ENCODE results near the gene CTU1. TPM values are rescaled to one million over a fixed set of nuclear protein-coding genes. Genes with fewer than 3 reads are reported as not detected.

The CTU1 gene
- 6.5 TPM for total RNA-seq

DNA sequence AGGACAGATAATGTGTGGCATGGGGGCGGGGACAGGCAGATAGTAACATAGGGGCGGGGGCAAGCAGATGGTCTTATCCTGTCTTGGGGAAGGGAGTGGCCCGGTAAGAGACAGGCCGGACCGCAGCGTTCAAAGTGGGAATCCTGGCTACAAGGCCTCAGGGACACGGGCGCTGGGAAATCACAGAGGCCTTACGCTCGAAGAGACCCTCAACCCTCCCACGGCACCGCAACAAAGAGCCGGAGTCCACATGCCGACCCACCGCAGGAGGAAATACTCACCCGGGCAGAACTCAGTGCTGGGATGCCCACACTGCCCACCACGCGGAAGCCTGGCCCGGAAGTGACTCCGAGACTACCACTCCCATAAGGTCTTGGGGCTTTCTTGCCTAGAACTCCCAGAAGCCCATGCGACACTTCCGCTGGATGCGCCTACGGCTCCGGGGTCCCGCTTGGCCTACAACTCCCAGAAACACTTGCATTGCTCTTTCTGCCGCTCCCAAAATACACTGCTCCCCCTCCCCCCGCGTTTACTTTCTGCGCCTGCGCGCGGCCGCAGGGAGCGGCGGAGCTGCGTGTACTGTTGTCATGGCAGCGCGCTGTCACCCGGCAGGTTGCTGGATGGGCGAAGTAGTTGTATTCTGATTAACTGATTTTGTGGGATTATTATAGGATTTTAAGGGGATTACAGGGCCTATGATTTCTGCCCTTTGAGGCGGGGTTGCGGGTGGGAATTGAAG is at the start of gene CTU1:
TSS of gene CTU1 (minus strand) at position 344 of the 739 bp plus-strand sequence. CDS start 3,840 bp downstream, outside the sequence.

DNA sequence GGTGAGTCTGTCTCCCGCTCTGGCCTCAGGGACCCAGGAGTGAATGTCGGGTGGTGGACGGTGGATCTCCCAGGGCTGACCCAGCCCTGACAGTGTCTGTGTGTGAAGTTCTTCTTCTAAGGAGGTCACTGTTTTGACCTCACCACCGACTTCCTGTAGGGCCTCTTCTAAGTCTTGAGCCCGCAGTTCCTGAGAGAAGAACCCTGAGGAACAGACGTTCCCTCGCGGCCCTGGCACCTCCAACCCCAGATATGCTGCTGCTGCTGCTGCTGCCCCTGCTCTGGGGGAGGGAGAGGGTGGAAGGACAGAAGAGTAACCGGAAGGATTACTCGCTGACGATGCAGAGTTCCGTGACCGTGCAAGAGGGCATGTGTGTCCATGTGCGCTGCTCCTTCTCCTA is 33.9 kb upstream of the CTU1 start, which contains the start of gene SIGLEC7:
TSS of gene SIGLEC7 (plus strand) at position 183 of the 400 bp plus-strand sequence. CDS start at position 252, 69 bp downstream.

DNA sequence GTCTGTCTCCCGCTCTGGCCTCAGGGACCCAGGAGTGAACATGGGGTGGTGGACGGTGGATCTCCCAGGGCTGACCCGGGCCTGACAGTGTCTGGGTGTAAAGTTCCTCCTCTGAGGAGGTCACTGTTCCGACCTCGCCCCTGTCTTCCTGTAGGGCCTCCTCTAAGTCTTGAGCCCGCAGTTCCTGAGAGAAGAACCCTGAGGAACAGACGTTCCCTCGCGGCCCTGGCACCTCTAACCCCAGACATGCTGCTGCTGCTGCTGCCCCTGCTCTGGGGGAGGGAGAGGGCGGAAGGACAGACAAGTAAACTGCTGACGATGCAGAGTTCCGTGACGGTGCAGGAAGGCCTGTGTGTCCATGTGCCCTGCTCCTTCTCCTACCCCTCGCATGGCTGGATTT is 16.5 kb upstream of the CTU1 start, which contains the start of gene SIGLEC9:
TSS of gene SIGLEC9 (plus strand) at position 178 of the 400 bp plus-strand sequence. CDS start at position 247, 69 bp downstream.

DNA sequence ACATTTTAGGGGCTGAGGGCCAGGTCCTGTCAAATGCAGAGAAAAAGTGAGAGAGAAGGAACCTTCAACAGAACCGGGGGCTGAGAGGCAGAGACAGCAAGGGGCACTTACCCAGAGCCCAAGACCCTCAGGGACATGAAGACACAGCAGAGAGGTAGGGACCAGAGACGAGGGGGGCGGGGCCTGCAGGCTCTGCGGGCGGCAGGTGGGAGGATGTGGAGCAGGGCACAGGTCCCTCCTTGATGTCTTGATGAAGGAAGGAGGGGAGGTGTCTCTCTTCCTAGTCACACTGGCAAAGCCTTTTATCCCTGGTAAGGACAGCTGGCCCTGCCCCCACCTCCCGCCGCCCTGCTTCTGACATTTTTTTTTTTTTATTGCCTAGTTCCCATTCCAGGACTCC is 25.6 kb downstream of the CTU1 start, which contains the start of gene KLK14:
TSS of gene KLK14 (minus strand) at position 277 of the 400 bp plus-strand sequence. CDS start at position 4, 273 bp downstream.

DNA sequence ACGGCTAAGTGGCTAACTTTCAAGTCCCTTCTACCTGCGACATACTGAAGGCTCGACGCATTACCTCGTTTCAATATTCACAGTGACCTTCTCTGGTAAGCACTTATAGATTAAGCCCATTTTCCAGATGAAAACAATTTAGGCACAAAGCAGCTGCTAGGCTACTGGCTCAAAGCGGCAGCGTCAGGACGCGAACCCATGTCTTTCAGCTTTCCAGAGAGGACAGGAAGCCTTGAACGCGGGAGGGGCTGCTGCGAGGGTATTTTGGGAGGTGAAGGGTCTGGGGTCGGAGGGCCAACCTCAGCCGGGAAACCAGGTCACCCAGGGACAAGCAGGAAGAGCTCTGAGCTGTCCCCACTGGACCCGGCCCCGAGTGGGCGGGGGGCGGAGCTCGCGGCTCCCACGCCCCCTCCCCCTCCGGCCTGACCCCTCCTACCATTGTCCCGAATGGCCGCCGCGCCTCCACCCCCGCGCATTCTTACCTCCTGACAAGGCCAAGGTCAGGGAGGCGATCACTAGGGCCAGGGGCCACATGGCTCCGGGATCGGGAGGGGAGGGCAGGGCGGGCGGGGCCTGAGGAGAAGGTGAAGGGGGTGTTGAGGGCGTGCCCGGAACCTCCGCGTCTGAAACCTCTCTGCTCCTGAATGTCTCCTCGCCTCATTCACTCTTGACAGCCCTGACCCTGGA is 43.5 kb downstream of the CTU1 start, which contains the start of gene KLK13:
TSS of gene KLK13 (minus strand) at position 559 of the 687 bp plus-strand sequence. CDS start at position 534, 25 bp downstream.

Other genes starting within 250 kb of the CTU1 start
- gene KLK2, start 235.0 kb downstream of the CTU1 start, total RNA-seq, result not detected
- gene KLK4, start 197.0 kb downstream of the CTU1 start, total RNA-seq, result not detected
- 0.93 TPM for gene KLK5, start 155.4 kb downstream of the CTU1 start, total RNA-seq
- 6.7 TPM for gene KLK6, start 138.8 kb downstream of the CTU1 start, total RNA-seq
- gene KLK7, start 124.5 kb downstream of the CTU1 start, total RNA-seq, result 2.9 TPM
- gene KLK8, start 106.8 kb downstream of the CTU1 start, total RNA-seq, result 3.3 TPM
- gene KLK10, start 88.7 kb downstream of the CTU1 start, total RNA-seq, result 0.76 TPM
- not detected for gene KLK11, start 81.8 kb downstream of the CTU1 start, total RNA-seq
- gene KLK12, start 73.4 kb downstream of the CTU1 start, total RNA-seq, result not detected
- gene KLK13, start 43.3 kb downstream of the CTU1 start, total RNA-seq, result 0.35 TPM
- gene KLK14, start 25.5 kb downstream of the CTU1 start, total RNA-seq, result 0.18 TPM
- 2.6 TPM for gene SIGLEC9, start 16.5 kb upstream of the CTU1 start, total RNA-seq
- 1.5 TPM for gene SIGLEC7, start 33.9 kb upstream of the CTU1 start, total RNA-seq
- 3.9 TPM for gene CD33, start 116.7 kb upstream of the CTU1 start, total RNA-seq
- gene SIGLECL1, start 142.7 kb upstream of the CTU1 start, total RNA-seq, result not detected
- 1.6 TPM for gene IGLON5, start 203.2 kb upstream of the CTU1 start, total RNA-seq
- gene VSIG10L, start 233.7 kb upstream of the CTU1 start, total RNA-seq, result 1.5 TPM